ENCODE results near the gene LOXL1. TPM values are rescaled to one million over a fixed set of nuclear protein-coding genes. Genes with fewer than 3 reads are reported as not detected.

Gene LOXL1
- total and polyA plus RNA-seq, 10 of the 15 experiments (the other 5 are each of a cell fraction or from before 2014, with no cell fraction given), result 0.07 to 0.15 TPM; not detected in 8

DNA sequence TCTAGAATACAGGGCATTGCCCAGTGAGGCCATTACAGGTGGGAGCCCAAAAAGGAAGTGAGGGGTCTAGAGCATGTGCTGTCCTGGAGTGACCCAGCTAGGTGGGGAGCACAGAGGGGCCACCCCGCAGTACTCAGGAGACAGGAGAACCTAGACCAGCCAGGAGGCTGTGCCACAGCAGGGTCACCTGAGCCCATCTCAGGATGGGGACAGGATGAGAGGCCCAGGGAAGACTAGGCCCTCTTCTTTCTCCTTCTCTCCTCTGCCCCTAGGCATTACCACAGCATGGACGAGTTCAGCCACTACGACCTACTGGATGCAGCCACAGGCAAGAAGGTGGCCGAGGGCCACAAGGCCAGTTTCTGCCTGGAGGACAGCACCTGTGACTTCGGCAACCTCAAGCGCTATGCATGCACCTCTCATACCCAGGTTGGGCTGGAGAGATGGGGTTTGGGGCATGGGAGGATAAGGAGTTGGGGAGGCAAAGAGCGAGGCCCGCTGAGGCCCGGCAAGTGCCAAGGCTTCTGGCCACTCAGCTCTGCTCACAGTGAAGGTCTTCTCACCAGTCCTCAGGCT is 20.6 kb downstream of the LOXL1 start:
- FAIRE-seq (no peak), ATAC-seq (no peak), DNase-seq (ENCODE audit: low read depth, low spot score) (no peak)
- POLR2A ChIA-PET, result no interaction called here
- Histone ChIP-seq H3K4me1 (ENCODE audit: control insufficient read depth, insufficient read depth, low read length) (no peaks in the 10 kb centered on the region), H3K9ac (ENCODE audit: control insufficient read depth, insufficient read depth, low read length) (no peak overlapping the region), H3K9me3 (replicated peaks; ENCODE audit: control insufficient read depth, insufficient read depth, low read length) (no peaks in the 10 kb centered on the region), H3K79me2 (ENCODE audit: control insufficient read depth, insufficient read depth, low read length) (no peaks in the 10 kb centered on the region), H4K20me1 (ENCODE audit: control insufficient read depth, insufficient read depth) (no peaks in the 10 kb centered on the region), H3K4me3 (no peak overlapping the region), H3K27me3 (replicated peaks in 1 of 2; ENCODE audit: control insufficient read depth in 2 of 2, insufficient read depth in 2 of 2, low read length in 1 of 2) (peaks cover 0 to 1% of the 10 kb centered on the region in 2 experiments; a peak in 3 of 4 replicates), H2AFZ (ENCODE audit: control insufficient read depth, low read depth, low read length) (no peak overlapping the region), H3K4me2 (ENCODE audit: control insufficient read depth, insufficient read depth) (no peak overlapping the region), H3K27ac (ENCODE audit: control insufficient read depth, insufficient read depth) (no peak overlapping the region), H3K36me3 (ENCODE audit: control insufficient read depth in 2 of 2, insufficient read depth in 2 of 2, low read length in 1 of 2) (no peaks in the 10 kb centered on the region)
- CTCF ChIA-PET, result no interaction called here
- RAD21 ChIA-PET (ENCODE audit: unreplicated experiment), result no interaction called here
- WGBS (ENCODE audit: insufficient coverage, insufficient replicate concordance, low lambda C conversion rate, missing lambda C conversion rate), result 53% methylated on average over 9 of the region's 9 CpGs
- intact Hi-C loops (cut with micrococcal nuclease; ENCODE audit: unreplicated experiment), result no loop called here
- SMC1A ChIA-PET (ENCODE audit: uncharacterized antibody, unreplicated experiment), result no interaction called here
- no TSS peak for BruUV-seq (replicated peaks)
- in situ Hi-C loops (cut with MboI), result no loop called here
- TF ChIP-seq CEBPB (IDR thresholded peaks at IDR 0.05; ENCODE audit: borderline replicate concordance in 1 of 2, low read depth in 2 of 2, low read length in 2 of 2) (no peak), CHD1 (IDR thresholded peaks at IDR 0.05; ENCODE audit: low read depth, low read length) (no peak), HDGF (IDR thresholded peaks at IDR 0.05) (no peak), MEF2B (IDR thresholded peaks at IDR 0.05; ENCODE audit: partially characterized antibody, poor library complexity, severe bottlenecking) (no peak), NR2C1 (IDR thresholded peaks at IDR 0.05) (no peak), GATAD2B (conservative IDR thresholded peaks at IDR 0.05; ENCODE audit: low read depth) (no peak), BHLHE40 (IDR thresholded peaks at IDR 0.05; ENCODE audit: borderline replicate concordance in 1 of 2, low read depth in 2 of 2, low read length in 1 of 2) (no peak), ZNF274 (IDR thresholded peaks at IDR 0.05; ENCODE audit: insufficient read depth, insufficient read length) (no peak), FOXM1 (IDR thresholded peaks at IDR 0.05; ENCODE audit: low read depth, low read length) (no peak), KDM1A (IDR thresholded peaks at IDR 0.05; ENCODE audit: borderline replicate concordance) (no peak), POLR2AphosphoS2 (IDR thresholded peaks at IDR 0.05; ENCODE audit: low read depth, low read length) (no peak), IKZF1 (conservative IDR thresholded peaks at IDR 0.05) (no peak), CHD4 (IDR thresholded peaks at IDR 0.05) (no peak), ZZZ3 (IDR thresholded peaks at IDR 0.05; ENCODE audit: control insufficient read depth, insufficient read length, low read depth) (no peak), SUZ12 (IDR thresholded peaks at IDR 0.05; ENCODE audit: unreplicated experiment) (no peak)
- TF ChIP-seq, protein P1, sequence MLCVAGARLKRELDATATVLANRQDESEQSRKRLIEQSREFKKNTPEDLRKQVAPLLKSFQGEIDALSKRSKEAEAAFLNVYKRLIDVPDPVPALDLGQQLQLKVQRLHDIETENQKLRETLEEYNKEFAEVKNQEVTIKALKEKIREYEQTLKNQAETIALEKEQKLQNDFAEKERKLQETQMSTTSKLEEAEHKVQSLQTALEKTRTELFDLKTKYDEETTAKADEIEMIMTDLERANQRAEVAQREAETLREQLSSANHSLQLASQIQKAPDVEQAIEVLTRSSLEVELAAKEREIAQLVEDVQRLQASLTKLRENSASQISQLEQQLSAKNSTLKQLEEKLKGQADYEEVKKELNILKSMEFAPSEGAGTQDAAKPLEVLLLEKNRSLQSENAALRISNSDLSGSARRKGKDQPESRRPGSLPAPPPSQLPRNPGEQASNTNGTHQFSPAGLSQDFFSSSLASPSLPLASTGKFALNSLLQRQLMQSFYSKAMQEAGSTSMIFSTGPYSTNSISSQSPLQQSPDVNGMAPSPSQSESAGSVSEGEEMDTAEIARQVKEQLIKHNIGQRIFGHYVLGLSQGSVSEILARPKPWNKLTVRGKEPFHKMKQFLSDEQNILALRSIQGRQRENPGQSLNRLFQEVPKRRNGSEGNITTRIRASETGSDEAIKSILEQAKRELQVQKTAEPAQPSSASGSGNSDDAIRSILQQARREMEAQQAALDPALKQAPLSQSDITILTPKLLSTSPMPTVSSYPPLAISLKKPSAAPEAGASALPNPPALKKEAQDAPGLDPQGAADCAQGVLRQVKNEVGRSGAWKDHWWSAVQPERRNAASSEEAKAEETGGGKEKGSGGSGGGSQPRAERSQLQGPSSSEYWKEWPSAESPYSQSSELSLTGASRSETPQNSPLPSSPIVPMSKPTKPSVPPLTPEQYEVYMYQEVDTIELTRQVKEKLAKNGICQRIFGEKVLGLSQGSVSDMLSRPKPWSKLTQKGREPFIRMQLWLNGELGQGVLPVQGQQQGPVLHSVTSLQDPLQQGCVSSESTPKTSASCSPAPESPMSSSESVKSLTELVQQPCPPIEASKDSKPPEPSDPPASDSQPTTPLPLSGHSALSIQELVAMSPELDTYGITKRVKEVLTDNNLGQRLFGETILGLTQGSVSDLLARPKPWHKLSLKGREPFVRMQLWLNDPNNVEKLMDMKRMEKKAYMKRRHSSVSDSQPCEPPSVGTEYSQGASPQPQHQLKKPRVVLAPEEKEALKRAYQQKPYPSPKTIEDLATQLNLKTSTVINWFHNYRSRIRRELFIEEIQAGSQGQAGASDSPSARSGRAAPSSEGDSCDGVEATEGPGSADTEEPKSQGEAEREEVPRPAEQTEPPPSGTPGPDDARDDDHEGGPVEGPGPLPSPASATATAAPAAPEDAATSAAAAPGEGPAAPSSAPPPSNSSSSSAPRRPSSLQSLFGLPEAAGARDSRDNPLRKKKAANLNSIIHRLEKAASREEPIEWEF (IDR thresholded peaks at IDR 0.05; ENCODE audit: insufficient replicate concordance, low read depth, low read length), result no peak
- TF ChIP-seq, protein P2, sequence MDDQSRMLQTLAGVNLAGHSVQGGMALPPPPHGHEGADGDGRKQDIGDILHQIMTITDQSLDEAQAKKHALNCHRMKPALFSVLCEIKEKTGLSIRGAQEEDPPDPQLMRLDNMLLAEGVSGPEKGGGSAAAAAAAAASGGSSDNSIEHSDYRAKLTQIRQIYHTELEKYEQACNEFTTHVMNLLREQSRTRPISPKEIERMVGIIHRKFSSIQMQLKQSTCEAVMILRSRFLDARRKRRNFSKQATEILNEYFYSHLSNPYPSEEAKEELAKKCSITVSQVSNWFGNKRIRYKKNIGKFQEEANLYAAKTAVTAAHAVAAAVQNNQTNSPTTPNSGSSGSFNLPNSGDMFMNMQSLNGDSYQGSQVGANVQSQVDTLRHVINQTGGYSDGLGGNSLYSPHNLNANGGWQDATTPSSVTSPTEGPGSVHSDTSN (IDR thresholded peaks at IDR 0.05; ENCODE audit: insufficient replicate concordance, low read depth, low read length), result no peak
